ENCODE data around the gene TARM1. TPM values are rescaled to one million over a fixed set of nuclear protein-coding genes. Genes with fewer than 3 reads are reported as not detected.
"Not testable (repeated sequence)": the region's sequence is repeated elsewhere in the genome, so short reads cannot be mapped to it uniquely, and the experiment has no call there.

Gene TARM1
- polyA plus RNA-seq, 4 donors, result not detected

- FAIRE-seq, result no peak
- no peak for DNase-seq
- H3K4me3 ChIP-seq (ENCODE audit: low read depth in 1 of 3, low read length in 3 of 3), result no peak overlapping the region
- peaks cover 0 to 2% (median 0%) of the 10 kb centered on the region in 3 donors for H3K4me1 ChIP-seq (ENCODE audit: control insufficient read depth in 3 of 3, insufficient read depth in 2 of 3, low read depth in 1 of 3, low read length in 2 of 3)
- H3K27me3 ChIP-seq (ENCODE audit: control insufficient read depth in 3 of 3, insufficient read depth in 3 of 3, low read length in 3 of 3), result no peaks in the 10 kb centered on the region
- H3K9me3 ChIP-seq (ENCODE audit: control insufficient read depth in 2 of 2, insufficient read depth in 1 of 2, low read depth in 1 of 2, low read length in 1 of 2), result no peaks in the 10 kb centered on the region
- 87 to 93% (median 91%) methylated on average over 10 of the region's 10 CpGs for WGBS, 3 donors
- H3K27ac ChIP-seq (ENCODE audit: low read depth in 1 of 3, low read length in 2 of 3), result no peak overlapping the region
- peaks cover 4 to 55% (median 17%) of the 10 kb centered on the region in 3 donors for H3K36me3 ChIP-seq (ENCODE audit: control insufficient read depth in 3 of 3, insufficient read depth in 2 of 3, low read depth in 1 of 3, low read length in 3 of 3)
These were observed 24.6 kb upstream of the TARM1 start for GRCh38 chr19:54105796-54106195.

GRCh38 chr19:54104998-54105715 lies 24.0 kb upstream of the TARM1 start:
- H3K4me3 ChIP-seq (ENCODE audit: low read depth in 1 of 3, low read length in 3 of 3), result no peak overlapping the region
- H3K27me3 ChIP-seq (ENCODE audit: control insufficient read depth in 3 of 3, insufficient read depth in 3 of 3, low read length in 3 of 3), result no peaks in the 10 kb centered on the region
- H3K36me3 ChIP-seq (ENCODE audit: control insufficient read depth in 3 of 3, insufficient read depth in 2 of 3, low read depth in 1 of 3, low read length in 3 of 3), result peaks cover 4 to 49% (median 17%) of the 10 kb centered on the region in 3 donors
- H3K4me1 ChIP-seq (ENCODE audit: control insufficient read depth in 3 of 3, insufficient read depth in 2 of 3, low read depth in 1 of 3, low read length in 2 of 3), result peaks cover 0 to 2% (median 0%) of the 10 kb centered on the region in 3 donors
- no peak overlapping the region for H3K27ac ChIP-seq (ENCODE audit: low read depth in 1 of 3, low read length in 2 of 3)
- no peak for FAIRE-seq
- DNase-seq, result no peak
- 85 to 95% (median 91%) methylated on average over 11 of the region's 11 CpGs for WGBS, 3 donors
- H3K9me3 ChIP-seq (ENCODE audit: control insufficient read depth in 2 of 2, insufficient read depth in 1 of 2, low read depth in 1 of 2, low read length in 1 of 2), result no peaks in the 10 kb centered on the region

- peaks cover 0 to 2% (median 0%) of the 10 kb centered on the region in 3 donors for H3K4me1 ChIP-seq (ENCODE audit: control insufficient read depth in 3 of 3, insufficient read depth in 2 of 3, low read depth in 1 of 3, low read length in 2 of 3)
- H3K36me3 ChIP-seq (ENCODE audit: control insufficient read depth in 3 of 3, insufficient read depth in 2 of 3, low read depth in 1 of 3, low read length in 3 of 3), result peaks cover 0 to 23% (median 9%) of the 10 kb centered on the region in 3 donors
- H3K27me3 ChIP-seq (ENCODE audit: control insufficient read depth in 3 of 3, insufficient read depth in 3 of 3, low read length in 3 of 3), result peaks cover 0 to 3% (median 0%) of the 10 kb centered on the region in 3 donors
- H3K4me3 ChIP-seq (ENCODE audit: low read depth in 1 of 3, low read length in 3 of 3), result peak within 1 kb of the TSS; percentile 77 to 89 (median 87)
- 1 to 2% (median 2%) methylated on average over 51 to 54 of the region's 54 CpGs for WGBS, 3 donors
- no peaks in the 10 kb centered on the region for H3K9me3 ChIP-seq (ENCODE audit: control insufficient read depth in 2 of 2, insufficient read depth in 1 of 2, low read depth in 1 of 2, low read length in 1 of 2)
- DNase-seq, result peak; percentile 99 to 100
- FAIRE-seq, result no peak
- H3K27ac ChIP-seq (ENCODE audit: low read depth in 1 of 3, low read length in 2 of 3), result peak within 1 kb of the TSS in 2 of 3 donors; percentile 6 to 72
These were observed 21.4 kb upstream of the TARM1 start, which contains the start of gene NDUFA3 for GRCh38 chr19:54102421-54103169. NDUFA3 (plus strand) TSS chr19:54102855; CDS start chr19:54102879, 24 bp downstream.

GRCh38 chr19:54100561-54100960 lies 19.4 kb upstream of the TARM1 start, which contains the start of gene OSCAR:
OSCAR (minus strand) TSS chr19:54100803; CDS start chr19:54100792, 11 bp downstream.
- DNase-seq (no peak), FAIRE-seq (no peak)
- H3K36me3 ChIP-seq (ENCODE audit: control insufficient read depth in 3 of 3, insufficient read depth in 2 of 3, low read depth in 1 of 3, low read length in 3 of 3), result peaks cover 0 to 5% (median 0%) of the 10 kb centered on the region in 3 donors
- H3K27ac ChIP-seq (ENCODE audit: low read depth in 1 of 3, low read length in 2 of 3), result no peak within 1 kb of the TSS
- no peaks in the 10 kb centered on the region for H3K9me3 ChIP-seq (ENCODE audit: control insufficient read depth in 2 of 2, insufficient read depth in 1 of 2, low read depth in 1 of 2, low read length in 1 of 2)
- WGBS, 3 donors, result 52 to 68% (median 62%) methylated on average over 5 of the region's 5 CpGs
- no peak within 1 kb of the TSS for H3K4me3 ChIP-seq (ENCODE audit: low read depth in 1 of 3, low read length in 3 of 3)
- H3K27me3 ChIP-seq (ENCODE audit: control insufficient read depth in 3 of 3, insufficient read depth in 3 of 3, low read length in 3 of 3), result peaks cover 0 to 12% (median 3%) of the 10 kb centered on the region in 3 donors
- H3K4me1 ChIP-seq (ENCODE audit: control insufficient read depth in 3 of 3, insufficient read depth in 2 of 3, low read depth in 1 of 3, low read length in 2 of 3), result peaks cover 0 to 2% (median 0%) of the 10 kb centered on the region in 3 donors

GRCh38 chr19:54099903-54100255 lies 18.7 kb upstream of the TARM1 start:
- H3K36me3 ChIP-seq (ENCODE audit: control insufficient read depth in 3 of 3, insufficient read depth in 2 of 3, low read depth in 1 of 3, low read length in 3 of 3); FAIRE-seq; H3K4me1 ChIP-seq (ENCODE audit: control insufficient read depth in 3 of 3, insufficient read depth in 2 of 3, low read depth in 1 of 3, low read length in 2 of 3); H3K4me3 ChIP-seq (ENCODE audit: low read depth in 1 of 3, low read length in 3 of 3); H3K9me3 ChIP-seq (ENCODE audit: control insufficient read depth in 2 of 2, insufficient read depth in 1 of 2, low read depth in 1 of 2, low read length in 1 of 2); DNase-seq; H3K27ac ChIP-seq (ENCODE audit: low read depth in 1 of 3, low read length in 2 of 3): not testable (repeated sequence)
- H3K27me3 ChIP-seq (ENCODE audit: control insufficient read depth in 3 of 3, insufficient read depth in 3 of 3, low read length in 3 of 3), result peaks cover 0 to 19% (median 5%) of the 10 kb centered on the region in 3 donors
- 77 to 83% (median 78%) methylated on average over 9 of the region's 9 CpGs for whole genome bisulfite sequencing, 3 donors

GRCh38 chr19:54099190-54099902 lies 18.2 kb upstream of the TARM1 start:
- WGBS, 3 donors, result 80 to 86% (median 82%) methylated on average over 9 to 12 of the region's 12 CpGs
- FAIRE-seq (no peak), DNase-seq (no peak)
- peaks cover 0 to 2% (median 0%) of the 10 kb centered on the region in 3 donors for H3K4me1 ChIP-seq (ENCODE audit: control insufficient read depth in 3 of 3, insufficient read depth in 2 of 3, low read depth in 1 of 3, low read length in 2 of 3)
- H3K27me3 ChIP-seq (ENCODE audit: control insufficient read depth in 3 of 3, insufficient read depth in 3 of 3, low read length in 3 of 3), result peaks cover 0 to 25% (median 8%) of the 10 kb centered on the region in 3 donors
- no peak overlapping the region for H3K4me3 ChIP-seq (ENCODE audit: low read depth in 1 of 3, low read length in 3 of 3)
- no peaks in the 10 kb centered on the region for H3K9me3 ChIP-seq (ENCODE audit: control insufficient read depth in 2 of 2, insufficient read depth in 1 of 2, low read depth in 1 of 2, low read length in 1 of 2)
- H3K27ac ChIP-seq (ENCODE audit: low read depth in 1 of 3, low read length in 2 of 3), result no peak overlapping the region
- peaks cover 0 to 1% (median 0%) of the 10 kb centered on the region in 3 donors for H3K36me3 ChIP-seq (ENCODE audit: control insufficient read depth in 3 of 3, insufficient read depth in 2 of 3, low read depth in 1 of 3, low read length in 3 of 3)

GRCh38 chr19:54096617-54097106 lies 15.5 kb upstream of the TARM1 start:
- H3K36me3 ChIP-seq (ENCODE audit: control insufficient read depth in 3 of 3, insufficient read depth in 2 of 3, low read depth in 1 of 3, low read length in 3 of 3), result no peaks in the 10 kb centered on the region
- no peaks in the 10 kb centered on the region for H3K9me3 ChIP-seq (ENCODE audit: control insufficient read depth in 2 of 2, insufficient read depth in 1 of 2, low read depth in 1 of 2, low read length in 1 of 2)
- FAIRE-seq (no peak), DNase-seq (peak; percentile 38 to 41)
- H3K4me3 ChIP-seq (ENCODE audit: low read depth in 1 of 3, low read length in 3 of 3), result peak overlapping the region in 1 of 3 donors; percentile 26
- peaks cover 0 to 25% (median 11%) of the 10 kb centered on the region in 3 donors for H3K27me3 ChIP-seq (ENCODE audit: control insufficient read depth in 3 of 3, insufficient read depth in 3 of 3, low read length in 3 of 3)
- WGBS, 3 donors, result 5 to 13% (median 9%) methylated on average over 14 of the region's 14 CpGs
- H3K27ac ChIP-seq (ENCODE audit: low read depth in 1 of 3, low read length in 2 of 3), result no peak overlapping the region
- no peaks in the 10 kb centered on the region for H3K4me1 ChIP-seq (ENCODE audit: control insufficient read depth in 3 of 3, insufficient read depth in 2 of 3, low read depth in 1 of 3, low read length in 2 of 3)

Data from small intestine (tissue), 7 donors.